Measurements from ENCODE around the gene SLC35E1.

The SLC35E1 gene

DNA sequence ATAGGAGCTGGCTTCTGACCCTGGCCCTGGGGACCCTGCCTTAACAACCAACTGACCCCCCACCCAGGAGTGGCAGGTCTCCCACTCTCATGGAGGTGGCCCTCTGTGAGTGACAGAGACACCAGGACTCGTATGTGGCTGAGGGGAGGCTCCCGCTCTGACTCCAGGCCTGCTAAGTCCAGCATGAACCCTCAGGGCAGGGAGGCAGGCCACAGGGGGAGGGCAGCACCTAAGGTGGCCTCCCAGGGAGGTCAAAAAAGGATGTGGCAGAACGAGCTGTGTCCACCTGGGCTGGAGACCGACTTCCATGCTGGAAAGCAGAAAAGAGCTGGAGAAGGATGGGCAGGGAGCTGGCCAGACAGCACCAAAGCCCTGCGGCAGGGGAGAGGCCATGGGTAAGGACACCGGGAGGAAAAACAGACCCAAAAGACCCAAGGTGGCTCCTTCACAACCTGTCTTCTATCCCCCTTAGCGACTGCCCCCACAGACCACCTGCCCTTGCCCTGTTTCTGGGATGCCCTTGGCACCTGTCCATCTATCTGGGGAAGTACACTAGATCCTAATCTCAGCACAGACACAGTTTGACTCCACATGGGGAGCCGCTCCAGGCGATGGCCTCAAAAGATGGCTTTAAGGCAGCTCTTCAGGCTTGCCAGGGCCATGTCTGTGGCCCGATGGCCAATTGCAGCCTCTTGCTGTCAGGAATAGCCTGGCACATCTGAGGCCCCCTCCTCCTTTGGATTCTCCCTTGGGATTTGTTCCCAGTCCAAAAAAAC is 10.5 kb upstream of the SLC35E1 start:
- no peak for DNase-seq (ENCODE audit: low read depth in 2 of 2, low spot score in 1 of 2)

DNA sequence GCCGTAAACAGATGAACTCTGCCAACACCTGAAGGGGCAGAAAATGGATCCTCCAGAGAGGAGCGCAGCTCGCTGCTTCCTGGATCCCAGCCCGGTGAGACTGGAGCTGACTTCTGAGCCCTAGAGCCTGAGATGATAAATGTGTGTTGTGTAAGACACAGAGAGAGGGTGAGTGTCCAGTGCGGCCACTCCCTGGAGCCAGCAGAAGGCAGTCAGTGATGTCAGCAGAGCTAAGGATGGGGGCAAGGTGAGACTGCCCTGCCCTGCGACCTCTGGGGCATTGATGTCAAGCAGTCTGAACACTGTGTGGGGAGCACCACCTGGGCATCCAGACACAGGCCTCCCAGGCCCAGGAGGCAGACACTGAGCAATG is 9.7 kb upstream of the SLC35E1 start:
- DNase-seq (ENCODE audit: low read depth in 2 of 2, low spot score in 1 of 2), result no peak

DNA sequence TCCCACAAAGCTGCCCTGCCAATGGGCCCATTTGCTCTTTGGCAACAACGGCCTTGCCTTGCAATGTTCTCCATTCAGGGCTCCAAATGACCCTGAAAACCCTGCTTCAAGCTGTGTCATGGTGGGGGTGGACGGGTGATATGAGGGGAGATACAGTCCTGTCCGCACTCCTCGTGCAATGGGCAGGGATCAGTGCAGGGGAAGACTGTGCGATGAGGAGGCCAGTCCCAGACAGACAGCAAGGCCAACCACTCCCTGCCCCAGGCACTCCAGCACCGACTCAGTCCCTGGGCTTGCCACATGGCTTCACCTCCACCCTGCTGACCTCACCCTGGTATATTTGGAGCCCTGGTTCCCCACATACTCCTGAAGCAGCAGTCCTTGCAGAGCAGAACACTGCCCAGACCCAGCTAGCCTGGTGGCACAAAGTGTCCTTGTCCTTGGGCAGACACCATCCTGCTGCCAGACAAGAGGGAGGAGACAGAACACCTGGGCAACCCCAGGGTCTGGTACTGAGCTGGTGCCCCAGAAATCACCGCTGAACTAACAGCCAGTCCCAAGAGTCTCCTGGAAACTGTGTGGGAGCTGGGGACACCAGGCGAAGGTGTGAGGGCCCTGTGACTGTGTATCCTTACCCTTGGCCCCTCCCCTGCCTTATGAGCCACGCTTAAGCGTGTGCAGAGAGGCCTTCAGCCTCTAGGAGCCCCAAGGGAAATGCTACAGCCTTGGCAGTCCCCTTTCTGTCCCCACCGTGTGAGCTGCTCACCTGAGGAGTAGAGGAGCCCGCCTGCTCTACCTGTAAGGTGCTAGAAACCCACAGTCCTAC is 9.1 kb upstream of the SLC35E1 start:
- DNase-seq (ENCODE audit: low read depth in 2 of 2, low spot score in 1 of 2), result no peak

DNA sequence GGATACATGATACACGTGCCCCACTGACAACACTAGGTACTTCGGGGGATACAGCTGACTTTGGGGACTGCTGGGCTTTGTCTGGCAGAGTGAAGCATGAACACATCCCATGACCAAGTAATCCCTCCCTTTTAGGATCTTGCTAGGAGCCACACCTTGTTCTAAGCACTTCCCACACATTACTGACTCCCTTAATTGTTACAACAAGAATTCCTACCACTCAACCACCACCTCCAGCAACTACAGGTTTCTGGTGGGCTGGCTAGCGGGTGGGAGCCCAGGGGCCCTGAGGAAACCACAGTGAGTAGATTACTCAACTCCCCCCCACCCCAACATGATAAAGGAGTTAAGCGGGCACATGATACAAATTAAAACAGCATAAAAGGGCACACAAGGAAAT is 7.2 kb upstream of the SLC35E1 start:
- no peak for DNase-seq (ENCODE audit: low read depth in 2 of 2, low spot score in 1 of 2)

GRCh38 chr19:16577531-16577985 is 5.3 kb upstream of the SLC35E1 start:
- no peak for DNase-seq (ENCODE audit: low read depth in 2 of 2, low spot score in 1 of 2)

- DNase-seq (ENCODE audit: low read depth in 2 of 2, low spot score in 1 of 2), result no peak
Observed at GRCh38 chr19:16576690-16577530, 4.7 kb upstream of the SLC35E1 start.

DNA sequence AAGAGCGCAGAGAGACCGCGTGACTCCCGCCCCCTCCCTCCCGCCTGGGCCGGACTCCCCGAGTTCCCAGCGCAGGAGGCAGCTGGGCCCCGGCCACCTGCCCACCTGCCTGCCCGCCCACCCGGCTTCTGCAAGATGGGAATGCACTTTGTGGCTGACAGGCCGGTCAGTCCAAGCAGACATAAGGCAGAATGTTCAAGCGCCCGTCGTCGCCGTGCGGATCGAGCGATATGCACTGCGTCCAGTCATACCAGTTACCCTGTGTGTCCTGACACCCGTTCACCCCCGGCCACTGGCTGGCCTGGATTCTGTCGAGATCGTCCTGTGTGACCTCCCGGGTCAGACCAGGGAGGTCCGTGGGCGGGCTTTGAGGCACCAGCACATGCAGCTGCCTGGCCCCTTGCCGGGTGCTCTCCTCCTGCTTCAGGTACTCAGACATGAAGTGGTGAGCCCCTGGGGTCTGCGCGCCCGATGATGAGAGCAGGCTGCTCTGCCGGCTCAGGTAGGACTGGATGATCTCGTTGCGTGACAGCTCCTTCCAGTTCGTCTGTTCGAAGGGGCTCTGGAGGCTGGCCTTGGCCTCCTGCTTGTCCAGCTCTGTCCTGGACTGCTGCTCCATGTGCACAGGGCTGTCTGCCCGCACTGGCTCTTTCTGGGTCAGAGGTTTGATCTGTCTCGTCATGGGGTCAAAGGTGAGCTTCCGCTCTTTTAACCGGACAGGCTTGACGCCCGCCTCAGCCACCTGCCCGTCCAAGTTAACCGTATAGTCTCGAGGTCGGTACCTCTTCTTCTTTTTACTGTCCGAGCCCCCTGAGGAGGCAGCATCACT is 3.9 kb upstream of the SLC35E1 start:
- DNase-seq (ENCODE audit: low read depth in 2 of 2, low spot score in 1 of 2), result no peak

DNA sequence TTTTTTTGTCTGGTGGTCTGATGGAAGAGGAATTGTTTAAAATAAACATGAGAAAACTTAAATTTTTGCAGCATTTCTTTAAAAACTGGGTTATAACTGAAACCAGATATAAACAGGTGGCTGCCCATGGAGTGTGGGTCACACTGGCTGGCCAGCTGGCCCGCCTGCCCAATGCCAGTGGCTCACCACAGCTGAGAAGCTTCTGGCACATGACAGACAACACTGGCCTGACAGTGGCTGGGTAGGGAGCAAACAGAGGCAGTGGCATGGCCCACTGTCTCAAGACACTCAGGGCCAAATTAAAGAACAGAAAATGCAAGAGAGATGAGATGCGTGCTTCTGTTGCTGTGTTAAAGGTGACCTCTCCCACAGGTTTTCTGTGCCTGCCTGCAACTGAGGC is 3.1 kb upstream of the SLC35E1 start:
- DNase-seq (ENCODE audit: low read depth in 2 of 2, low spot score in 1 of 2), result no peak

DNA sequence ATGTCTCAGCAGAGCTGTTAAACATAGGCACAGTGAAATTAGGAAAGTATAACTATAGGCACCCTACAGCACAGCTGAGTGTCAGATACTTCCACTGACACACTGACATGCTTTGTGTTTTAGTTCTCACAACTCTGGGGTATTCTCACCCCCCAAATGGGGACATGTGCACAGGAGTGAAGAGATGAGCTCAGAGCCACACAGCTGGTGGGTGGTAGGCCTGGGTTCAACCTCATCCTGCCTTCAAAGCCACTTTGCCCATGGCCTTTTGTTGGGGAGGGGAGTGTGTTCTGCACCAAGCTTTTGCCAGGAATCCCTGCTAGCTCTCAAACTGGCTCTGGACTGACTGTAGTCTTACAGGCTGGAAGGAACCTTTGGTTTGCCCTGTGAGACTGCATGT is 1.7 kb upstream of the SLC35E1 start:
- no peak for DNase-seq (ENCODE audit: low read depth in 2 of 2, low spot score in 1 of 2)

DNA sequence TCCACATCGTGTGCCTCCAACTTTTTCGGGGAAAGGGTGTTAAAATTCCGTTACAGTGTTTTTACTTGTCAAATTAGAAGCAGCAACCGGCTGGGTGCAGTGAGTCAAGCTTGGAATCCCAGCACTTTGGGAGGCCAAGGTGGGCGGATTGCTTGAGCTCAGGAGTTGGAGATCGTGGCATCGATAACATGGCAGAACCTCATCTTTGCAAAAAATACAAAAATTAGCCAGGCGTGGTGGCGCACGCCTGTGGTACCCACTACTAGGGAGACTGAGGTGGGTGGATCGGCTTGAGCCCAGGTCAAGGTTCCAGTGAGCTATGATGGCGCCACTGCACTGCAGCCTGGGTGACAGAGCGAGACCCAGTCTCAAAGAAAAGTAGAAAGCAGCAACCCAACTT is 1.1 kb upstream of the SLC35E1 start:
- DNase-seq (ENCODE audit: low read depth in 2 of 2, low spot score in 1 of 2), result no peak

DNA sequence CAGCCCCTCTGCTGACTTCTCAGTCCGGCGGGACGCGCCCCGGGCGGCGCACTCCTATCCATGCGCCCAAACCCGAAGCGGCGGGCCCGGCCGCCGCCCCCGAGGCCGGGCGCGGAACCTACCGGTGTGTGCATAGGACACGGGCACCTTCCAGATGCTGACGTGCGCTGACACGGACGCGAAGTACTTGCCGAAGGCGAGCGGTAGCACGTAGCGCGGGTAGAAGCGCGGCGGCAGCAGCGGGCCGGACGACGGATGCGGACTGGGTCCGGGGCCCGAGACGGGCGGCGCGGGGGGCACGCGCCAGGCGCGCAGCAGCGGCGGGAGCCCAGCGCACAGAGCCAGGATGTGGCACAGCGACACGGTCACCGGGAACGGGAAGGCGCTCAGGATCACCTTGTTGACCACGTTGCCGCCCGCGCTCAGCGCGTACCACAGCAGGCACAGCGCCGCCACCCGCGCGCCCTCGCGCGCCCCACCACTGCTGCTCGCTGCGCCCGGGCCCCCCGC is 338 bp downstream of the SLC35E1 start:
- no peak for DNase-seq (ENCODE audit: low read depth in 2 of 2, low spot score in 1 of 2)

DNA sequence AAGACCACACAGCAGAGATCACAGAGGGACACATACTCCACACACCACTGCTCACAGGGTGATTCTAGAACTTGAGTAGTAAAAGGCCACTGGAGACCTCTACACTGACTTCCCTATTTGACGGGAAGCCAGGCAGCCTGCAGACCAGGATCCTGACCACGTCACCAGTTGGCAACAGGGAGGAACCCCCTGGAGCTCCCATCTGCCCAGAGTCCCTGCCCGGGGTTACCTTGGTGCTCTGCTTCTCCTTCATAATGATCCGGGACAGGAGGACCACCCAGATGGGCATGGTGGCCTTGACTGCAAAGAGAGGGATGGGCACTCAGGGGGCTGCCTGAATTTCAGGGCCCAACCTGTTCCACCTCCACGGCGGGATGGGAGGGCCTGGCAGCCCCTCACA is 932 bp downstream of the SLC35E1 start:
- DNase-seq (ENCODE audit: low read depth in 2 of 2, low spot score in 1 of 2), result no peak

DNA sequence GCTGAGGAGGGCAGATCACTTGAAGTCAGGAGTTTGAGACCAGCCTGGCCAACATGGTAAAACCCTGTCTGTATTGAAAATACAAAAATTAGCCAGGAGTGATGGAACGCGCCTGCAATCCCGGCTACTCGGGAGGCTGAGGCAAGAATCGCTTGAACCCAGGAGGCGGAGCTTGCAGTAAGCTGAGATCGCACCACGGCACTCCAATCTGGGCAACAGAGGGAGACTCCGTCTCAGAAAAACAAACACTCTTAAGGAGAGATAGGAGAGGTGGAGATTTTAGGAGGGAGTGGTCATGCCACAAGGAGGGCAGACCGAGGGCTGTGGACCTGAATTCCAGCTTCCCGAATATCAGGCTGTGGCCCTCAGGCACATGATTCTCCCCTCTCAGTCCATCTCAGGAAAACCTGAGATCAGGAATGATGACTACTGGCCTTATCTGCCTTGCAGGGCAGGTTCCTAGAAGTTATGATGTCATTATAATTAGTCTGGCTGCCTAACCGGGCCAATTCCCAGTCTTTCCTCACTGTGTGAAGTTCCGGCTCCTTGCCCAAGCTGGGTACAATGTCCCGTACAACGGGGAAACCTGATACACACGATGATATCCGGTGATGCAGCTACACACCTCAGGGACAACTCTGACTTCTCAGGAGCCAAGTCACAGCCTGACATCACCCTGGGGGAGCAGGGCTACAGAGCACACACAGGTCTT is 2.5 kb downstream of the SLC35E1 start:
- no peak for DNase-seq (ENCODE audit: low read depth in 2 of 2, low spot score in 1 of 2)

GRCh38 chr19:16566702-16567101 is 5.5 kb downstream of the SLC35E1 start:
- DNase-seq (ENCODE audit: low read depth in 2 of 2, low spot score in 1 of 2), result no peak

- DNase-seq (ENCODE audit: low read depth in 2 of 2, low spot score in 1 of 2), result peak in 1 of 2 donors; percentile 71
Observed at GRCh38 chr19:16566161-16566560, 6.1 kb downstream of the SLC35E1 start.

DNA sequence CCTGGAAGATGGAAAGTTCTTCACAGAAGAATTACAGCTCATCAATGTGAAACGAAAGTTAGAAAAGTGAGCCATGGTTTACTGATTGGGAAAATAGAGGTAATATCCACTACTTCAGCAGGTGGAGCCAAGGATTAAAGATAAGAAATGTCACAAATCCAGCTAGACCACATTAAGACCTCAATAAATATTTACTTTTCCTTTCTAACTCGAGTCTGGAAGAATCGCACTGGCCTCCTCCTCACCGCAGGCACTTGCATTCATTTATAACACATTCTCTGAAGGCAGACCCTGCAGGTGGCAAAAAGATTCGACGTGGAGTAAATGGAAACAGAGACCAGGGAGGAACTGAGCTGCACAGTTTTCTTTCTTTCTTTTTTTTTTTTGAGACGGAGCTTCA is 7.4 kb downstream of the SLC35E1 start:
- DNase-seq (ENCODE audit: low read depth in 2 of 2, low spot score in 1 of 2), result no peak

GRCh38 chr19:16562608-16563025 is 9.6 kb downstream of the SLC35E1 start:
- DNase-seq (ENCODE audit: low read depth in 2 of 2, low spot score in 1 of 2), result no peak

DNA sequence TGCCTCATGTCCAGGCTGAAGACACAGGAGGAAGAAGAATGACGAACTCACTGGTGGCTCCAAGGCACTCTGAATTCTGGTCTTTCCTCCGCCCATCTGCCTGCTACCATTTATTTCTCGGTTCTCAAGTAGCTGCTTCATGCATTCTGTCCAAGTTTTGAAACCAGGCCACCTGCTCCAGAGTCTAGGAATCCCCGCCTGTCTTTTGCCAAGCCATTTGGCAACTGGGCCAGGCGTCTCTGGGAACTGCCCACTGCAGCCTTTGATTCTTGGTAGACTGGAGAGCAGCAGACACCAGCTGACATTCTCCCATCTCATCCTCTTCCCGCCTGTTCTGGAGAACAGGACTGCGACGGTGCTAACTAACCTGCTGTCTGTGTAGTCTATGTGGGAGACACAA is 10.8 kb downstream of the SLC35E1 start:
- no peak for DNase-seq (ENCODE audit: low read depth in 2 of 2, low spot score in 1 of 2)

GRCh38 chr19:16559780-16560276 is 12.4 kb downstream of the SLC35E1 start:
- DNase-seq (ENCODE audit: low read depth in 2 of 2, low spot score in 1 of 2), result no peak

- DNase-seq (ENCODE audit: low read depth in 2 of 2, low spot score in 1 of 2), result no peak
Observed at GRCh38 chr19:16554776-16555175, 17.4 kb downstream of the SLC35E1 start.
